HepG2 (cell line): ENCODE measurements around the gene SIX3. TPM values are rescaled to one million over a fixed set of nuclear protein-coding genes. Genes with fewer than 3 reads are reported as not detected.

Experiments used
- HNRNPK ChIP-seq: fragments of 200-400 bp; formaldehyde crosslinking; IDR thresholded peaks from 2 replicates; pipeline ENCODE4 v1.6.1; 2018; ENCODE audit warnings: low read length, low read depth, moderate library complexity, mild to moderate bottlenecking; ENCODE audit not compliant: poor library complexity, severe bottlenecking
- KDM5B ChIP-seq: sonication (generic); formaldehyde crosslinking; IDR thresholded peaks from 2 replicates; pipeline ENCODE4 v1.4.0; 2020; ENCODE audit warnings: missing genetic modification reagents, mild to moderate bottlenecking, borderline replicate concordance
- KLF9 ChIP-seq: IDR thresholded peaks from 2 replicates; pipeline ENCODE4 v1.6.1; 2016; ENCODE audit warnings: low read depth
- RARA ChIP-seq: IDR thresholded peaks from 2 replicates; pipeline ENCODE4 v1.6.1; 2016; ENCODE audit warnings: missing genetic modification reagents, missing compliant biosample characterization
- RFXANK ChIP-seq: IDR thresholded peaks from 2 replicates; pipeline ENCODE4 v1.6.1; 2016
- SMARCC2 ChIP-seq: fragments of 450-650 bp; IDR thresholded peaks from 2 replicates; pipeline ENCODE4 v1.6.1; 2017; ENCODE audit warnings: antibody characterized with exemption, mild to moderate bottlenecking
- SPEN ChIP-seq: sonication (generic); formaldehyde crosslinking; IDR thresholded peaks from 2 replicates; pipeline ENCODE4 v1.5.1; 2020; ENCODE audit warnings: low read depth, mild to moderate bottlenecking, missing genetic modification reagents
- TAF15 ChIP-seq: fragments of 200-400 bp; formaldehyde crosslinking; IDR thresholded peaks from one replicate; pipeline ENCODE4 v1.6.1; 2018; ENCODE audit warnings: mild to moderate bottlenecking, low read depth, low read length; ENCODE audit not compliant: poor library complexity, severe bottlenecking
- TEAD2 ChIP-seq: sonication (generic); formaldehyde crosslinking; IDR thresholded peaks from 2 replicates; pipeline ENCODE4 v1.9.0; 2021; ENCODE audit warnings: missing genetic modification reagents
- ZNF772 ChIP-seq: sonication (generic); formaldehyde crosslinking; IDR thresholded peaks from 2 replicates; pipeline ENCODE4 v1.5.0; 2020; ENCODE audit warnings: mild to moderate bottlenecking, missing genetic modification reagents
- polyA plus RNA-seq, 8 experiments: library from polyadenylated mRNA; depleted of rRNA in 3 of 8; stranded (reverse) in 7 of 8; unstranded in 1 of 8; fragments of >200 nt; fragmentation: Illumina TruSeq in 4 of 8; extraction: Trizol in 4 of 8; gene quantifications; 2 replicates each; pipeline versions ENCODE4 v1.2.1 to v1.2.3, GENCODE V29; 2011 to 2016; ENCODE audit warnings: low read depth in 4 of 8, missing spikeins in 1 of 8, mixed read lengths in 1 of 8; ENCODE audit not compliant: insufficient read depth in 1 of 8
- total RNA-seq, 5 experiments: library from RNA; depleted of rRNA; stranded (reverse); fragments of >200 nt; fragmentation: Illumina TruSeq; extraction: Trizol; gene quantifications; 2 replicates each; pipeline ENCODE4 v1.2.3, GENCODE V29; 2016; ENCODE audit warnings: low read depth in 1 of 5
- TF ChIP-seq, protein P1 (sequence below): sonication (generic); formaldehyde crosslinking; IDR thresholded peaks from 2 replicates; pipeline ENCODE4 v1.8.1; 2022; ENCODE audit warnings: low read depth, mild to moderate bottlenecking, missing genetic modification reagents
- TF ChIP-seq, protein P2 (sequence below): sonication (generic); formaldehyde crosslinking; IDR thresholded peaks from 2 replicates; pipeline ENCODE4 v1.5.0; 2020; ENCODE audit warnings: mild to moderate bottlenecking, missing genetic modification reagents
- TF ChIP-seq, protein P3 (sequence below): sonication (generic); formaldehyde crosslinking; IDR thresholded peaks from 2 replicates; pipeline ENCODE4 v1.4.0; 2020; ENCODE audit warnings: mild to moderate bottlenecking, low read depth, missing genetic modification reagents
- TF ChIP-seq, protein P4 (sequence below): sonication (generic); formaldehyde crosslinking; IDR thresholded peaks from 2 replicates; pipeline ENCODE4 v1.4.0; 2020; ENCODE audit warnings: low read depth, missing genetic modification reagents

Gene SIX3
- total and polyA plus RNA-seq, 2 of the 13 experiments (the other 11 are each of a cell fraction or from before 2014, with no cell fraction given): not detected

DNA sequence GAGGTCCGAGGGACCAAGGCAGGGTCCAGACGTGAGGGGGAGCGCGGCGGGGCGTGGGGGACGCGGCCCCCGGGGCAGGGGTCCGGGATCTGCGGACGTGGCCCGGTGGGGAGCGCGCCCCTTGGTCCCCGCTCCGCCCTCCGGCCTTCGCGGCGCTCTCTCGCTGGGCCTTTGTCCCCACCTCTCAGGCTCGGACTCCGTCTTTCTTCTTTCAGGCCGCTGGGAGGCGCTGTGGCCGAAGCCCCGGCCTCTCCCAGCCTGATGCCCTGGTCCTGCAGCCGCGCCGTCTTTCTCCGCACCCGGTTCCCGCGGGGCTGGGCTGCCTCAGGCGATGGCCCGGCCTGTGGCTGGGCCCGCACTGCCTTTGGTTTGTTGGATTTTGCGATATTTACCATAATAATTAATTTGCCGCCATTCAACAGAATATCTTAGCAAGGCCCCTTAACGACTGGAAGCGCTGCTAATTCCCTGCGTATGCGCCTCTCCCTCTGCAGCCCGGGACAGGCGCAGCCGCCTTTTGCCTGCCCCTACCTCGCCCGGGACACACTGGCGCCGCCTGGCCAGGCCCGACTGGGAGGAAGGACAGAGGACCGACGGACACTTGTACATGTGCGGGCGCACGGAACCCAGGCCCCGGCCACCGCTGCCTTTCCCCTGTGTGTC, 10.8 kb downstream of the SIX3 start (continued):
- TF ChIP-seq, protein P1, sequence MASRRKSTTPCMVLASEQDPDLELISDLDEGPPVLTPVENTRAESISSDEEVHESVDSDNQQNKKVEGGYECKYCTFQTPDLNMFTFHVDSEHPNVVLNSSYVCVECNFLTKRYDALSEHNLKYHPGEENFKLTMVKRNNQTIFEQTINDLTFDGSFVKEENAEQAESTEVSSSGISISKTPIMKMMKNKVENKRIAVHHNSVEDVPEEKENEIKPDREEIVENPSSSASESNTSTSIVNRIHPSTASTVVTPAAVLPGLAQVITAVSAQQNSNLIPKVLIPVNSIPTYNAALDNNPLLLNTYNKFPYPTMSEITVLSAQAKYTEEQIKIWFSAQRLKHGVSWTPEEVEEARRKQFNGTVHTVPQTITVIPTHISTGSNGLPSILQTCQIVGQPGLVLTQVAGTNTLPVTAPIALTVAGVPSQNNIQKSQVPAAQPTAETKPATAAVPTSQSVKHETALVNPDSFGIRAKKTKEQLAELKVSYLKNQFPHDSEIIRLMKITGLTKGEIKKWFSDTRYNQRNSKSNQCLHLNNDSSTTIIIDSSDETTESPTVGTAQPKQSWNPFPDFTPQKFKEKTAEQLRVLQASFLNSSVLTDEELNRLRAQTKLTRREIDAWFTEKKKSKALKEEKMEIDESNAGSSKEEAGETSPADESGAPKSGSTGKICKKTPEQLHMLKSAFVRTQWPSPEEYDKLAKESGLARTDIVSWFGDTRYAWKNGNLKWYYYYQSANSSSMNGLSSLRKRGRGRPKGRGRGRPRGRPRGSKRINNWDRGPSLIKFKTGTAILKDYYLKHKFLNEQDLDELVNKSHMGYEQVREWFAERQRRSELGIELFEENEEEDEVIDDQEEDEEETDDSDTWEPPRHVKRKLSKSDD (CRISPR knock-in tag): no peak
- TF ChIP-seq TAF15 (no peak), HNRNPK (no peak), TEAD2 (no peak), KDM5B (CRISPR knock-in tag) (0 out of 2 replicates have a peak, but pooled peaks have one; percentile 12), KLF9 (CRISPR knock-in tag) (no peak), SMARCC2 (no peak), RARA (CRISPR knock-in tag) (no peak), SPEN (peak; percentile 56; the same call in 1 of the 2 replicates), RFXANK (CRISPR knock-in tag) (no peak), ZNF772 (no peak)
- TF ChIP-seq, protein P2, sequence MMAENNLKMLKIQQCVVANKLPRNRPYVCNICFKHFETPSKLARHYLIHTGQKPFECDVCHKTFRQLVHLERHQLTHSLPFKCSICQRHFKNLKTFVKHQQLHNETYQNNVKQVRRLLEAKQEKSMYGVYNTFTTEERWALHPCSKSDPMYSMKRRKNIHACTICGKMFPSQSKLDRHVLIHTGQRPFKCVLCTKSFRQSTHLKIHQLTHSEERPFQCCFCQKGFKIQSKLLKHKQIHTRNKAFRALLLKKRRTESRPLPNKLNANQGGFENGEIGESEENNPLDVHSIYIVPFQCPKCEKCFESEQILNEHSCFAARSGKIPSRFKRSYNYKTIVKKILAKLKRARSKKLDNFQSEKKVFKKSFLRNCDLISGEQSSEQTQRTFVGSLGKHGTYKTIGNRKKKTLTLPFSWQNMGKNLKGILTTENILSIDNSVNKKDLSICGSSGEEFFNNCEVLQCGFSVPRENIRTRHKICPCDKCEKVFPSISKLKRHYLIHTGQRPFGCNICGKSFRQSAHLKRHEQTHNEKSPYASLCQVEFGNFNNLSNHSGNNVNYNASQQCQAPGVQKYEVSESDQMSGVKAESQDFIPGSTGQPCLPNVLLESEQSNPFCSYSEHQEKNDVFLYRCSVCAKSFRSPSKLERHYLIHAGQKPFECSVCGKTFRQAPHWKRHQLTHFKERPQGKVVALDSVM: no peak
- TF ChIP-seq, protein P3, sequence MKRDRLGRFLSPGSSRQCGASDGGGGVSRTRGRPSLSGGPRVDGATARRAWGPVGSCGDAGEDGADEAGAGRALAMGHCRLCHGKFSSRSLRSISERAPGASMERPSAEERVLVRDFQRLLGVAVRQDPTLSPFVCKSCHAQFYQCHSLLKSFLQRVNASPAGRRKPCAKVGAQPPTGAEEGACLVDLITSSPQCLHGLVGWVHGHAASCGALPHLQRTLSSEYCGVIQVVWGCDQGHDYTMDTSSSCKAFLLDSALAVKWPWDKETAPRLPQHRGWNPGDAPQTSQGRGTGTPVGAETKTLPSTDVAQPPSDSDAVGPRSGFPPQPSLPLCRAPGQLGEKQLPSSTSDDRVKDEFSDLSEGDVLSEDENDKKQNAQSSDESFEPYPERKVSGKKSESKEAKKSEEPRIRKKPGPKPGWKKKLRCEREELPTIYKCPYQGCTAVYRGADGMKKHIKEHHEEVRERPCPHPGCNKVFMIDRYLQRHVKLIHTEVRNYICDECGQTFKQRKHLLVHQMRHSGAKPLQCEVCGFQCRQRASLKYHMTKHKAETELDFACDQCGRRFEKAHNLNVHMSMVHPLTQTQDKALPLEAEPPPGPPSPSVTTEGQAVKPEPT (CRISPR knock-in tag): peak; percentile 76; the same call in 1 of the 2 replicates
- TF ChIP-seq, protein P4, sequence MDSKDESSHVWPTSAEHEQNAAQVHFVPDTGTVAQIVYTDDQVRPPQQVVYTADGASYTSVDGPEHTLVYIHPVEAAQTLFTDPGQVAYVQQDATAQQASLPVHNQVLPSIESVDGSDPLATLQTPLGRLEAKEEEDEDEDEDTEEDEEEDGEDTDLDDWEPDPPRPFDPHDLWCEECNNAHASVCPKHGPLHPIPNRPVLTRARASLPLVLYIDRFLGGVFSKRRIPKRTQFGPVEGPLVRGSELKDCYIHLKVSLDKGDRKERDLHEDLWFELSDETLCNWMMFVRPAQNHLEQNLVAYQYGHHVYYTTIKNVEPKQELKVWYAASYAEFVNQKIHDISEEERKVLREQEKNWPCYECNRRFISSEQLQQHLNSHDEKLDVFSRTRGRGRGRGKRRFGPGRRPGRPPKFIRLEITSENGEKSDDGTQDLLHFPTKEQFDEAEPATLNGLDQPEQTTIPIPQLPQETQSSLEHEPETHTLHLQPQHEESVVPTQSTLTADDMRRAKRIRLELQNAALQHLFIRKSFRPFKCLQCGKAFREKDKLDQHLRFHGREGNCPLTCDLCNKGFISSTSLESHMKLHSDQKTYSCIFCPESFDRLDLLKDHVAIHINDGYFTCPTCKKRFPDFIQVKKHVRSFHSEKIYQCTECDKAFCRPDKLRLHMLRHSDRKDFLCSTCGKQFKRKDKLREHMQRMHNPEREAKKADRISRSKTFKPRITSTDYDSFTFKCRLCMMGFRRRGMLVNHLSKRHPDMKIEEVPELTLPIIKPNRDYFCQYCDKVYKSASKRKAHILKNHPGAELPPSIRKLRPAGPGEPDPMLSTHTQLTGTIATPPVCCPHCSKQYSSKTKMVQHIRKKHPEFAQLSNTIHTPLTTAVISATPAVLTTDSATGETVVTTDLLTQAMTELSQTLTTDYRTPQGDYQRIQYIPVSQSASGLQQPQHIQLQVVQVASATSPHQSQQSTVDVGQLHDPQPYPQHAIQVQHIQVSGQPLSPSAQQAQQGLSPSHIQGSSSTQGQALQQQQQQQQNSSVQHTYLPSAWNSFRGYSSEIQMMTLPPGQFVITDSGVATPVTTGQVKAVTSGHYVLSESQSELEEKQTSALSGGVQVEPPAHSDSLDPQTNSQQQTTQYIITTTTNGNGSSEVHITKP (CRISPR knock-in tag): no peak
